ENCODE measurements around the gene LGR6. TPM values are rescaled to one million over a fixed set of nuclear protein-coding genes. Genes with fewer than 3 reads are reported as not detected.

LGR6 gene
- total RNA-seq, 1 experiment from 2014 or later, result 1.0 TPM

GRCh38 chr1:202189001-202189790, 4.4 kb upstream of the LGR6 start:
- Histone ChIP-seq H3K9ac (ENCODE audit: extremely low read depth, insufficient read length, low read length) (no peak overlapping the region), H4K91ac (ENCODE audit: insufficient read length, low read depth, low read length) (no peak overlapping the region), H2AFZ (ENCODE audit: low read length) (no peak overlapping the region), H2BK20ac (ENCODE audit: low read depth, low read length, poor library complexity, severe bottlenecking) (no peak overlapping the region), H2BK5ac (ENCODE audit: insufficient read length, low read length) (no peak overlapping the region), H3K23ac (ENCODE audit: insufficient read length, low read depth, low read length) (no peak overlapping the region), H3K9me3 (ENCODE audit: control insufficient read depth, low read depth, low read length) (no peaks in the 10 kb centered on the region), H3K56ac (ENCODE audit: insufficient read length, low read depth, low read length) (no peak overlapping the region), H3K4ac (ENCODE audit: low read depth, low read length) (no peak overlapping the region), H2AK5ac (ENCODE audit: insufficient read length, low read length) (no peak overlapping the region), H2BK120ac (ENCODE audit: low read depth, low read length, poor library complexity, severe bottlenecking) (no peak overlapping the region), H3K79me2 (ENCODE audit: insufficient read depth, low read length) (no peaks in the 10 kb centered on the region), H3K18ac (ENCODE audit: insufficient read length, low read depth, low read length) (no peak overlapping the region), H3K4me2 (ENCODE audit: insufficient read depth, insufficient read length, low read length) (no peak overlapping the region), H2BK15ac (ENCODE audit: low read depth, low read length) (no peak overlapping the region), H4K8ac (replicated peaks; ENCODE audit: insufficient read length, low read depth, low read length) (no peak overlapping the region), H3K79me1 (ENCODE audit: insufficient read depth, low read depth, low read length, poor library complexity, severe bottlenecking) (no peaks in the 10 kb centered on the region), H2BK12ac (ENCODE audit: insufficient read length, low read depth, low read length) (no peak overlapping the region), H3K27me3 (ENCODE audit: insufficient read depth, low read length) (peaks cover 8% of the 10 kb centered on the region; the same call in 1 of the 2 replicates), H3K14ac (ENCODE audit: insufficient read depth, low read length) (no peak overlapping the region), H3K23me2 (ENCODE audit: insufficient read length, low read depth, low read length, poor library complexity, severe bottlenecking) (peaks cover 4% of the 10 kb centered on the region), H3K4me1 (ENCODE audit: insufficient read depth, low read length) (peaks cover 3% of the 10 kb centered on the region; the same call in 1 of the 2 replicates), H3K27ac (ENCODE audit: insufficient read length, low read depth, low read length) (no peak overlapping the region), H3T11ph (ENCODE audit: low read length) (no peak overlapping the region), H4K5ac (ENCODE audit: insufficient read length, low read depth, low read length) (no peak overlapping the region), H4K20me1 (ENCODE audit: control insufficient read depth, insufficient read depth, insufficient read length) (no peaks in the 10 kb centered on the region)
- peak; percentile 93 for TF ChIP-seq CTCF (conservative IDR thresholded peaks at IDR 0.05)
- Mint-ChIP-seq H3K4me3 (no peak overlapping the region; a peak in 2 of 5 replicates), H3K27ac (no peak overlapping the region), H3K36me3 (ENCODE audit: insufficient read depth in 1 of 3, low read depth in 3 of 3) (no peaks in the 10 kb centered on the region; a peak in 1 of 7 replicates), H3K27me3 (ENCODE audit: low read depth) (peaks cover 27% of the 10 kb centered on the region), H3K4me1 (peaks cover 15 to 24% of the 10 kb centered on the region in 2 experiments), H3K9me3 (no peaks in the 10 kb centered on the region; a peak in 2 of 5 replicates)
- peak; percentile 89 for DNase-seq
- no CpG with 5 or more reads among the region's 20 CpGs for WGBS (ENCODE audit: extremely low coverage, insufficient read length, low lambda C conversion rate)

Data from H9 (cell line).